HT1080 (cell line): Measurements from ENCODE around the gene GRIA1. TPM values are rescaled to one million over a fixed set of nuclear protein-coding genes. Genes with fewer than 3 reads are reported as not detected.

Source experiments
- DNase-seq: peaks from one replicate; pipeline ENCODE4 v3.0.0-alpha.2; 2015; ENCODE audit warnings: low read depth
- polyA plus RNA-seq, 2 experiments: library from polyadenylated mRNA; depleted of rRNA; stranded (reverse); fragments of >200 nt; gene quantifications; 2 replicates each; pipeline ENCODE4 v1.2.3, GENCODE V29; 2015
- total RNA-seq: library from RNA; depleted of rRNA; stranded (reverse); fragments of >200 nt; shearing (Covaris generic); gene quantifications from 2 replicates; pipeline ENCODE4 v1.2.3, GENCODE V29; 2014; rRNA removed

Gene GRIA1
- total RNA-seq, result 0.13 and 0.33 TPM in 2 replicates
- polyA plus RNA-seq (2015; cell fraction: cytosol; rRNA removed), result 0.05 TPM in 1 of 2 replicates, not detected in the other
- not detected in 2 replicates for polyA plus RNA-seq (2015; cell fraction: nucleus; rRNA removed)

- no peak for DNase-seq
Measured at GRCh38 chr5:153490118-153491037, at the start of gene GRIA1. TSS of gene GRIA1 (plus strand) at chr5:153490670.

DNA sequence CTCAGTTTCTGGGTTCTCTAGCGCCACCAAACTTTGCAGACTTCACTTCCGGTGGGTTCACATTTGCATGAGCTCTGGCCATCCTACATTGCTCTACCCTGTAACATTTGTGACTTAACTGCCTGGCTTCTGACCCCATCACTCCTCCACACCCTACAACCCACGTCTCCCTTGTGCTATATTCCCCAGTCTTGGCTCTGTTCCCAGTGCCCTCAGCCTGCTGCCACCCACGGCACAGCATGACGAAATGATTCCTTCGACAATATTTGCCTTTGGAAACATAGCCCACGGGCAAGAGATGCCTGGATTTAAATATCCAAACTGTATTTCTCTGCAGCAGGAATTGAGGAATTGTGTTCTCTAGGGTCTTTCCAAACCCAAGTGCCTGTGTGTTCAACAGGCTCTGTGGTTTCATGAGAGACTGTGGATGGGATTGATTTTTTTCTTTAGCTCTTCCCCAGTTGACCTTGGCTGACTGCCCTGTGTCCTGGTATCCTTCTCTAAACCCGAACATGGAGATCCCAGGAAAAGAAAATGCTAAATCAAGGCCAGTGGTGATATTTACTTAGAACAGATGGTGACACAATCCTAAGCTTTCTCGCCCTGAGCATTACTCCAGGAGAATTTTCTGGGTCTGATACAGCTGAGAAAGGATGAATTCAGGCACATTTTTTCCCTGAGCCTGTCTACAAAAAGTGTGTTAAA, 44.4 kb upstream of the GRIA1 start:
- DNase-seq, result peak; percentile 11

GRCh38 chr5:153447534-153447933, 42.9 kb upstream of the GRIA1 start:
- DNase-seq, result no peak

- no peak for DNase-seq
Measured at GRCh38 chr5:153456354-153456753, 34.1 kb upstream of the GRIA1 start.

- no peak for DNase-seq
Measured at GRCh38 chr5:153456993-153457392, 33.5 kb upstream of the GRIA1 start.

DNA sequence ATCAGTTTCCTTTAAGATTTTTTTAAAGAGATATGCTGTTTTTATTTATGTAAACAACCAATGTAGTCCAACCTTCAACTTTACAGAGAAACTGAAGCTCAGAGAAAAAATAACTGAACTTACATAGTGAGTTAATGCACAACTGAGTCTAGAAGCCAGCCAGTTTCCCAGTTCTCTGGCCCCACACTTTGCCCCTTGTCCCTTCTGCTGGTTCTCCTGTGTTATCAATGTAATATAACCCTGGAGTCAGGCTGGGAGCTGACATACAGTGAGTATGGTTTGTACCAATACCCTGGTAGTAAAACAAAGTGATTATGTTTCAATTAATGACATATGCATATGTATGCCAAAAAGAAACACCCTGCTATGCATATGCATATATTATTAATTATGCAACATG, 32.2 kb upstream of the GRIA1 start:
- DNase-seq, result no peak

DNA sequence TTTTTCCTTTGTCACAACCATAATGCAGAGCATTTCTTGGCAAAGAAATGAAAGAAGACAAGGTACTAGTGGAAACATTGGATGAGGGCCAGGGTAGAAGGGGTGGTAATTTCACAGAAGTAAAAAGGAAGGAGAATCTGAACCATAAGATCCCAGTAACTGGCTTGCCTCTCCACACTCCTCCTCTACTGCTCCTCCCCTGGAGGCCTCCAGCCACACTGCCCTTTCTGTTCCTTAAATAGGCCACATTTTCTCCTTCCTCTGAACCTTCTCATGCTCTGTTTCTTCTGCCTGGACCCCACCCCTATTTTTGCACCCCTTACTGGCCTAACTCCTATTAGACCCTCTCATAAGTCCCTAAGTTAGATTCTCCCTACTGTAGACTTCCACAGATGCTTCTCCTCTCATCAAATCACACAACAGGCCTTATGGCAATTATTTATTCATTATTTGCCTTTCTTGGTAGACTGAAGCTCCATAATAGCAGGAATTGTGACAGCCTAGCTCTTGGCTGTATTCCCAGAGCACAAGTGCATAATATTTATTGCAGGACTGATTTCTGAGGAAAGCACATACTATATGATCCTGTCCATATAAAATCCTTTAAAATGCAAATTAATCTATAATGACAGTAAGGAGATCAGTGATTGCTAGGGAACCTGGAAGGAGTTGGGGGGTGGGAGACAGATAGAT, 31.3 kb upstream of the GRIA1 start:
- no peak for DNase-seq

DNA sequence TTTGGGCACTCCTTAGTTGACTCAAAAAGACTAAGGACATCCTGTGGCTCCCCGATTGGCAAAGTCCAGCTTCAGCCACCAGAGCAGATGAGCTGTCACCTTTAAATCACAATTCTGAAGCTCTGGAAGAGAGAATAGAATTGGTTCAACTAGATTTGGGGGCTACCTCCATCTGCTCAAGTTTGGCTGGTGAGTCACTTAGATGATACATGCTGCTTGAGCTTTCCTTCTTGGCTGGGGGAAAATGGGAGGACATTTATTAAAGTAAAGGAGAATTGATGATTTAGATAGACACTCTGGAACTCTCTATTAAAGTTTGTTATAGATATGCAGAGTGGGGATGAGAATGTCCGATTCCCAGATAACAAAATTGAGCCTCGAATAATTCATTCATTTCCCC, 30.0 kb upstream of the GRIA1 start:
- no peak for DNase-seq

DNA sequence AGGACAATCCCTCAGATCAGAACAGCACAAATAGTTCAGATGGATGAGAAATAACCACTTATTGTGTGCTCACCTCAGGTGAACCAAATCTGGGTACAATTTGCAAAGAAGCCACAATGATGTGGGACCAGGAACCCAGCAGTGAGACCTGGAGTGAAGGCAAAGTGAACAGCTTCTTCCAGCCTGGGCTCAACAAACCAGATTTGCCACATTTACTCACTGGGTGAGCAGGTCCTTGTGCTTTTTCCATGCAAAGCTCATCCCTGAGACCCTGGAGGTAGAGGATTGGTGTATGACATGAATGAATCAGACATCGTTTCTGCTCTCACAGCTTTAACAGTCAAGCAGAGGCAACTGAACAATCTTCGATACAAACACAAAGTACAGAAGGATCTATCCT, 29.1 kb upstream of the GRIA1 start:
- DNase-seq, result no peak

DNA sequence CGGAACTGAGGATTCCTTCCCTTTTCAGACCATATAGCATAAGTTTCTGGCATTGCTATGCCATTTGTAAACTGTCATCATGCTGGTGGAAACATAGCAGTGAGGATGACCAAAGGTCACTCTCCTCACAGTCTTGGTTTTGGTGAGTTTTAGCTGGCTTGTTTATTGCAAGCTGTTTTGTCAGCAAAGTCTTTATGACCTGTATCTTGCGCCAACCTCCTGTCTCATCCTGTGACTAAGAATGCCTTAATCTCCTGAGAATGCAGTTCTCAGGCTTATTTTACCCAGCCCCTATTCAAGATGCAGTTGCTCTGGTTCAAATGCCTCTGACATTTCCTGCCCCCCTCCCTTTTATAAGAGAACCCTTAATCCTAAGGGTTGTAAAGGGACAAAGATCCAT, 26.7 kb upstream of the GRIA1 start:
- peak; percentile 76 for DNase-seq

DNA sequence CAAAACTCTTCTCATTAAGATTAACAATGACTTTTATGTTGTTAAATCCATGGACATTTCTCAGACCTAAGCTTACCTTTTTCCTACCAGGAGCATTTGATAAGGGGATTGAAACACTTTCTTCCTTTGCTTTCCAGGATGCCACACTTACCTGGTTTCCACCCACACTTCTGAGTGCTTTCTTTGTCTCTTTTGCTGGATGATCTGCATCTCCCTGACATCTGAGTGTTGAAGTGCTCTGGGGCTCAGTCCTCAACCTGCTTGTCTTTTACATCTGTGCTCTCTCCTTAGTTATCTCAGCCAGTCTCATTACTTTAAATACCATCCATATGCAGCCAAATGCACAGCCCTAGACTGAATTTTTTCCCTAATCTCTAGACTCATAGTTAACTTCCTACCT, 22.9 kb upstream of the GRIA1 start:
- no peak for DNase-seq

- DNase-seq, result no peak
Measured at GRCh38 chr5:153469423-153469822, 21.0 kb upstream of the GRIA1 start.

GRCh38 chr5:153470736-153471135, 19.7 kb upstream of the GRIA1 start:
- no peak for DNase-seq

GRCh38 chr5:153476767-153477166, 13.7 kb upstream of the GRIA1 start:
- DNase-seq, result peak; percentile 82

DNA sequence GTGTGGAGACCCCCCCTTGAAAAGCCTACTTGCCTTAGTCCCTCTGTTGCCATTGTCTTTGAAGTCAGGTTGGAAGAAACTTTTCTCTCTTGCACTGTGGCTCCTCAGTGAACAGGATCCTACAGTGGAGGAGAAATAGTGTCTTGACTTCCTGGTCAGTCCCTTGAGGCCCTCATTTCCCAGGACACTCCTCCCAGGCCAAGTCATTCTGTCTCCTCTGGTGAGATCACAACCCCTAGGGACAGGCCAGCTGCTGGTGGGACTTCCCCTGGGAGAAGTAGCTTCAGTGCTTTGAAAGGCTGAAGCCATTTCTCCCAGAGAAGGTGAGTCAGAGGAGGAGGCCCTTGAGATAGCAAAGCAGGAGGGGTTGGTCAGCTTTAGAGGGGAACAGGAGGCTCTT, 10.1 kb upstream of the GRIA1 start:
- DNase-seq, result peak; percentile 57

- DNase-seq, result no peak
Measured at GRCh38 chr5:153483482-153483881, 7.0 kb upstream of the GRIA1 start.

- DNase-seq, result no peak
Measured at GRCh38 chr5:153485641-153486040, 4.8 kb upstream of the GRIA1 start.

DNA sequence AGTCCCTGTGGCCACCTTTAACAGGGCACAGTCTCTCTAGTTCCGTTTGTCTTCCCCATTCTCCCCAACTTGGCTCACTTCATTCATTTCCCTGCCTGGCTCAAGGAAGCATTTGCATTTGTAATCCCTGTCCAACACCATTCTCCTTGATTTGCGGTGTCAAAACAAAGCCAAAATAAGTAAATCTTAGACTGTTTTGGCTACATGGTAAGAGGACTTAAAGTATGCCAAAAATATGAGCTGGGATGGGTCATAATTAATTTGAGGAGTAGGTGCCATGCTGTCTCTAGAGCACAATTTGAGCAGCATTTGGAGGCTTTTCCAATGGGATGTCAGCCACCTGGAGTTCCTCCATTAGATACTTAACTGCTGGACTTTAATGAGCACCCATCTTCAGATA, 3.7 kb upstream of the GRIA1 start:
- DNase-seq, result no peak

DNA sequence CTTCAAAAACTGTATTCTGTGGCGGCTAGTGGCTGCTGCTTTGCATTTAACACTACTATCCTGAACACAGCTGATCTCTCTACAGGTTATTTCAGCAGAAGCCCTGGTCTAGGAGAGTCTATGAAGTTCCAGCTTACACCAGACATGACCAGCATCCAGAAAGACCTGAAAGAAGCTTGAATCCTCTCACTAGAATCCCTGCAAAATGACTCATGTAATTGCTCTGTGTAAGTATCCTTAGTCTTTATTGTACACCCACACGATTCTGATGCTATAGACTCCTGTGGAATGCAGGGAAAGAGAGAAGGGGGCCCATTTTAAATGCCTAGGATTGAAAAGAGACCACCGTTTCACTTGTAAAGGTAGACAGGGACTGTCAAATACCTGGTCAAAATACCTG, 859 bp upstream of the GRIA1 start:
- DNase-seq, result peak; percentile 39

GRCh38 chr5:153491038-153491744, 721 bp downstream of the GRIA1 start:
- DNase-seq, result no peak

DNA sequence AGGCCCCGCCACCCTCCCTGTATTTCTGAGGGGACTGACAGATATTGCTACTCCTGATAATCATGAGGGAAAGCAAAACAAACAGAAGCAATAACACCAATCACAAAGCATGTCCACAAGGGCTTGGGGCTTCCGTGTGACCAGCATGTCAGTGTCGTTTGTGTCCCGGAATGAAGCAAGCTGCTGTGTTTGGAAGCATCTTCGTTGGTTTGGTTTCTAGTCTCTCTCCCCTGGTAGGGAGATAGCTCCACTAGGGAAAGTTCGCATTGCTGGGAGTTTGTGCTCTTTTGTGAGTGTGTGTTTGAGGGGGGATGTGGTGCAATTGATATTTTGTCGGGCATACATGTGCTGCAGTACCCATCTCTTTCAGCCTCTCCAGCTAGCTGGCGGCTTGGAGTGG, 1.4 kb downstream of the GRIA1 start:
- DNase-seq, result no peak
